Activated B cell treated with CpG ODN at 0.5 μM for 24 hours (primary cell): ENCODE results near the gene SYNDIG1. TPM values are rescaled to one million over a fixed set of nuclear protein-coding genes. Genes with fewer than 3 reads are reported as not detected.

ENCODE experiments used
- ATAC-seq: fragments of 200-7000 bp; cut with Tn5 transposase; one replicate; pipeline ENCODE4 v1.10.0; 2021; ENCODE audit warnings: low read depth, mild to moderate bottlenecking, moderate library complexity
- CTCF ChIA-PET: fragments of 350-600 bp; sonication (Branson Sonifier 250); formaldehyde crosslinking; loops from one replicate; lab custom pipeline; 2021; ENCODE audit warnings: antibody characterized with exemption; lab: Charles Lee
- POLR2A ChIA-PET: fragments of 350-600 bp; sonication (Branson Sonifier 250); formaldehyde crosslinking; loops from one replicate; lab custom pipeline; 2021; ENCODE audit warnings: antibody characterized with exemption; lab: Charles Lee
- DNase-seq: peaks from one replicate; pipeline ENCODE4 v3.0.0; 2022
- H3K27ac Mint-ChIP-seq: one replicate; pipeline ENCODE4 v1.8.0; 2020; ENCODE audit warnings: mixed read lengths
- H3K27me3 Mint-ChIP-seq: one replicate; pipeline ENCODE4 v1.8.0; 2021; ENCODE audit warnings: mixed read lengths
- H3K36me3 Mint-ChIP-seq: one replicate; pipeline ENCODE4 v1.8.0; 2021; ENCODE audit warnings: low read depth, mixed read lengths
- H3K4me1 Mint-ChIP-seq: one replicate; pipeline ENCODE4 v1.8.0; 2021; ENCODE audit warnings: mixed read lengths
- H3K4me3 Mint-ChIP-seq: one replicate; pipeline ENCODE4 v1.8.0; 2020; ENCODE audit warnings: mild to moderate bottlenecking, mixed read lengths
- H3K9me3 Mint-ChIP-seq: one replicate; pipeline ENCODE4 v1.8.0; 2020; ENCODE audit warnings: mixed read lengths
- intact Hi-C: fragments of 100-400 bp; cut with micrococcal nuclease; formaldehyde crosslinking; loops from one replicate; pipeline ENCODE4 v1.15.1; 2024
- total RNA-seq: library from RNA; stranded (reverse); gene quantifications from 2 replicates; pipeline ENCODE4 v1.2.3, GENCODE V29; 2022
- TF ChIP-seq, protein P1 (sequence below): fragments of 200-600 bp; IDR thresholded peaks from one replicate; pipeline ENCODE4 v1.8.0; 2022; ENCODE audit warnings: antibody characterized with exemption, mild to moderate bottlenecking

SYNDIG1 gene
- total RNA-seq, 1 donor from 2014 or later = not detected

DNA sequence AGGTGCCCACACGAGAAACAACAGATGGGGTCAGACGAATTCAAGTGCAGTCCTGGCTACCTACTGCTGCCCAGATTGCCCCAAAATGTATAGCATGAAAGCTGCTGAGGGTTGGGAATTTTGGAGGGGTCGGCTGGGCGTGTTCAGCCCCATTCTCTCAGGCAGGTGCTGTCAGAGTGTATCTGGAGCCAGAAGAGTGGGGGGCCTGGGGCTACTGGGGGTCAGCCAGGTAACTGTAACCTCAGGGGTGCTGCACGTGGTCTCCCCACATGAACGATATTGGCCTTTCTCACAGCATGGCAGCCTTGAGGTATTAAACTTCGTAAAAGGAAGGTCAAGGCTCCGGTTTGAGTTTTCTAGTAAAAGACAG, 14.6 kb downstream of the SYNDIG1 start:
- POLR2A ChIA-PET = no interaction called here

DNA sequence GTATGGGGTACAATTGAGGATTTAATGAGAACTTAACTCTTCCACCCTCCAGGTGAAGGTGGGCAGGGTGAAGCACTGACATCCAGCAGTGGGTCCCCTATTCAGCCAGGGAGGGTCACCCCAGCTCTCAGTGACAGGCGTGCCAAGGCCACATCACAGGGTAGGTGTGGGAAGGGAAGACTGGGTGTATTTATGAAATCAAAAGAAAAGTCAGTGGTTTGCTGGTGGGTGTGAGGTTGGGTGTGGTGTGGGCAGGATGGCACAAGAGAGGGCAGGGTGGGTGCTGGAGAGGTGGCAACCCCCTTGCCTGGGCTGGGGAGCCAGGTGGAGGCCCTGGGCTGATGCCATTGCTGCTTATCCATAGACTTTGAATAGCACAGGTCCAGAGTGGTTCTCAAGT, 16.6 kb downstream of the SYNDIG1 start:
- CTCF ChIA-PET = no interaction called here

More for the DNA sequence above, 14.6 kb downstream of the SYNDIG1 start:
- H3K4me3 Mint-ChIP-seq = no peak overlapping the region
- no peaks in the 10 kb centered on the region for H3K4me1 Mint-ChIP-seq
- H3K27ac Mint-ChIP-seq = no peak overlapping the region
- H3K27me3 Mint-ChIP-seq = peaks cover 2% of the 10 kb centered on the region
- ATAC-seq (no peak), DNase-seq (no peak)
- no peaks in the 10 kb centered on the region for H3K9me3 Mint-ChIP-seq
- intact Hi-C loops = no loop called here
- no peaks in the 10 kb centered on the region for H3K36me3 Mint-ChIP-seq
- TF ChIP-seq, protein P1, sequence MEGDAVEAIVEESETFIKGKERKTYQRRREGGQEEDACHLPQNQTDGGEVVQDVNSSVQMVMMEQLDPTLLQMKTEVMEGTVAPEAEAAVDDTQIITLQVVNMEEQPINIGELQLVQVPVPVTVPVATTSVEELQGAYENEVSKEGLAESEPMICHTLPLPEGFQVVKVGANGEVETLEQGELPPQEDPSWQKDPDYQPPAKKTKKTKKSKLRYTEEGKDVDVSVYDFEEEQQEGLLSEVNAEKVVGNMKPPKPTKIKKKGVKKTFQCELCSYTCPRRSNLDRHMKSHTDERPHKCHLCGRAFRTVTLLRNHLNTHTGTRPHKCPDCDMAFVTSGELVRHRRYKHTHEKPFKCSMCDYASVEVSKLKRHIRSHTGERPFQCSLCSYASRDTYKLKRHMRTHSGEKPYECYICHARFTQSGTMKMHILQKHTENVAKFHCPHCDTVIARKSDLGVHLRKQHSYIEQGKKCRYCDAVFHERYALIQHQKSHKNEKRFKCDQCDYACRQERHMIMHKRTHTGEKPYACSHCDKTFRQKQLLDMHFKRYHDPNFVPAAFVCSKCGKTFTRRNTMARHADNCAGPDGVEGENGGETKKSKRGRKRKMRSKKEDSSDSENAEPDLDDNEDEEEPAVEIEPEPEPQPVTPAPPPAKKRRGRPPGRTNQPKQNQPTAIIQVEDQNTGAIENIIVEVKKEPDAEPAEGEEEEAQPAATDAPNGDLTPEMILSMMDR = no peak
- CTCF ChIA-PET = no interaction called here

DNA sequence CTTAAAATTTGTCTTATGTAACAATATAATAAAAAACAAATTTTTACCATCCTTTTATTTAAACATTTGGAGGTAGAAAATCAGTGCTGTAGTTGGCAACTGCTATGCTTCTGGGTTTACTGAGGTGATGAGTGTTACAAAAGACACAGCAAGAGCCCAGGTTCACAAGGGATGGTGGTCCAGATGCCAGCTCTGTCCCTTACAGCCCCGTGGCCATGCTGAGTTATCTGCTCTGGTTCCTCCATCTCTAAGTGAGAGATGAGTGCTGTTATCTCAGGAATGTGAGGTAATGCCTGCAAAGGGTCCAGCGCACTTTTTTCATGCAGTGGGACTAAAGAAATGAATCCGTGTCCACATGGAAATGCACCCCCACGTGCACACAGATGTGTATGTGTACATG, 17.8 kb downstream of the SYNDIG1 start:
- intact Hi-C loops = no loop called here
- no peak overlapping the region for H3K27ac Mint-ChIP-seq
- H3K36me3 Mint-ChIP-seq = no peaks in the 10 kb centered on the region
- ATAC-seq = no peak
- H3K4me1 Mint-ChIP-seq = no peaks in the 10 kb centered on the region
- TF ChIP-seq, protein P1 = no peak
- ChIA-PET POLR2A (no interaction called here), CTCF (no interaction called here)
- H3K27me3 Mint-ChIP-seq = no peaks in the 10 kb centered on the region
- H3K9me3 Mint-ChIP-seq = no peaks in the 10 kb centered on the region
- no peak overlapping the region for H3K4me3 Mint-ChIP-seq
- no peak for DNase-seq

More for the DNA sequence above, 16.6 kb downstream of the SYNDIG1 start:
- Mint-ChIP-seq H3K27ac (no peak overlapping the region), H3K9me3 (no peaks in the 10 kb centered on the region), H3K27me3 (no peaks in the 10 kb centered on the region), H3K4me3 (no peak overlapping the region), H3K36me3 (no peaks in the 10 kb centered on the region), H3K4me1 (no peaks in the 10 kb centered on the region)
- intact Hi-C loops = no loop called here
- ATAC-seq (no peak), DNase-seq (no peak)
- POLR2A ChIA-PET = no interaction called here
- TF ChIP-seq, protein P1 = no peak

DNA sequence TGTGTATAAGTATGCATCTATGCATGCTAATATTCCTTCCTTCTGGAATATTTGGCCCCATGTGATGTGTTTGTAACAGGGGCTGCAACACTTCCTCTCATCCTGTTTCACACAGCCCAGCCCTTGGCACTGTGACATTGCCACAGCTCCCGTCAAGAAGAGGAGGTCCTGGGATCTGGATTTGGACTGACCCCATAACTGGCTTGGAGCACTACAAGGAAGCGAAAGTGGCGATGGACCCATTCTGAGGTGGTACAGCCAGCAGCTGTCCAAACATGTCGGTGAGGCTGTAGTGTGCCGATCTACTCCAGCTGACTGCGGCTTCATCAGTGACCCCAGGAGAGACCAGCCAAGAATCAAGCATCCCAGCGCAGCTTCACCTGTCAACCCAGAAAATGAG, 18.2 kb downstream of the SYNDIG1 start:
- ATAC-seq = no peak
- Mint-ChIP-seq H3K9me3 (no peaks in the 10 kb centered on the region), H3K36me3 (no peaks in the 10 kb centered on the region), H3K4me3 (no peak overlapping the region), H3K27me3 (no peaks in the 10 kb centered on the region), H3K27ac (no peak overlapping the region), H3K4me1 (no peaks in the 10 kb centered on the region)
- no peak for DNase-seq
- TF ChIP-seq, protein P1 = no peak
- ChIA-PET CTCF (no interaction called here), POLR2A (no interaction called here)
- intact Hi-C loops = no loop called here

DNA sequence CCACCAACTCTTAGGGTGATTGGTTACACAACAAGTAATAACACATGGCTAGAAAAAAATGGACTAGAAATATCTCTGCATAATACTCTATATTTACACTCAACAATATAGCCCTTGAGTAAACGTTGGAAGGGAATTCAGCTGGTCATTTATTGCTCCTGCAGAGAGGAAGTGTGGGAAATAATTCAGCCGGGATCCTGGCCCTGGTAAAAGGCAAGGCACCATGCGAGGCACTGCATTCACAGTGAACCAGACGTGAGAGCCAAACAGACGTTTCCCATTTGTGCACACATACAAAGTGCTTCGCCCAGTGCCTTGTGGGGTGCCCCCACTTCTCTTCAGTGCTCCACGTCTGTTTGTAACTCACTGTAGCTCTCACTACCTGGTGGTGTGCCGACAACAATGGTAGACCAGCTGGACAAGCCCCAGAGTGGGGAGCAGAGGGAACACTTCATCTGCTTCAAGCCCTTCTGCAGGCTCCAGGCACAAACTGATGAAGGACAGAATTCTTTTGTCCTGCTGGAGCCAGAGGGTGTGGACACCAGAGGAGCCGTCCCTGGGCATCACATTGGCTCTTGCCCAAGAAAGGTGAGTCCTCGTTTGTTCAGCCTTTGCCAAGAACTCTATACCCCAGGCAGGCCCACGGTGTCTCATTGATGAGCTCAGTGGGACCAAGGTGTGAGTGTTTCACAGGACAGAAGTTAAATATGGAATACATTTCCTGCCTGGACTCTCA, 18.8 kb downstream of the SYNDIG1 start:
- ATAC-seq (no peak), DNase-seq (no peak)
- intact Hi-C loops = no loop called here
- Mint-ChIP-seq H3K27ac (no peak overlapping the region), H3K27me3 (no peaks in the 10 kb centered on the region), H3K4me3 (no peak overlapping the region), H3K4me1 (no peaks in the 10 kb centered on the region), H3K9me3 (no peaks in the 10 kb centered on the region), H3K36me3 (no peaks in the 10 kb centered on the region)
- CTCF ChIA-PET = no interaction called here
- POLR2A ChIA-PET = no interaction called here
- TF ChIP-seq, protein P1 = no peak
